ENCODE measurements around the gene ATXN3L. TPM values are rescaled to one million over a fixed set of nuclear protein-coding genes. Genes with fewer than 3 reads are reported as not detected.

ATXN3L gene
- total and polyA plus RNA-seq, 2 of the 8 experiments (the other 6 are each of a cell fraction or from before 2014, with no cell fraction given) = not detected

DNA sequence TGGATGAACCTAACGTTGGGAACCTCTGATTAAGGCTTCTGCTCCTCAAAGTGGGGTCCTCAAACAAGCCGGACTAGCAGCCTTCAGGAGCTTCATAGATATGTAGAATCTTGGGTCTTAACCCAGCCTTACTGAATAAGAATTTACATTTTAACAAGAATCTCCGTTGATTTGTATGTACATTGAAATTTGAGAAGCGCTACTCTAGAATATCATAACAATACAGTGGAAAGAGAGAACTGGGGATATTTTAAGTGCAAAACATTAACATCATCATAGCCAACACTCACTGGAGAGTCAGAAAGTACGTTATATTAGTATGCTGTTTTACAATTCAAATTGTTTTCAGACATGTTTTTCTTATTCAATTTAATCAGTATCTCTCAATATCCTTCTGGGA lies 31.2 kb downstream of the ATXN3L start:
- no peak overlapping the region for H2BK12ac ChIP-seq (ENCODE audit: low read depth, low read length)
- H3K14ac ChIP-seq (ENCODE audit: insufficient read length) = no peak overlapping the region
- H4K5ac ChIP-seq (ENCODE audit: insufficient read length, low read depth, low read length) = no peak overlapping the region
- ChIA-PET CTCF (ENCODE audit: partially characterized antibody) (no interaction called here), POLR2A (ENCODE audit: partially characterized antibody) (no interaction called here)
- no peaks in the 10 kb centered on the region for H3K9me3 ChIP-seq (ENCODE audit: insufficient read depth in 2 of 2, low read depth in 1 of 2, low read length in 1 of 2)
- no peaks in the 10 kb centered on the region for H3K79me2 ChIP-seq (ENCODE audit: control insufficient read depth in 1 of 2, insufficient read depth in 2 of 2, low read length in 2 of 2)
- H3K36me3 ChIP-seq (ENCODE audit: control insufficient read depth in 2 of 4, insufficient read depth in 4 of 4, low read length in 3 of 4) = no peaks in the 10 kb centered on the region; a peak in 1 of 8 replicates
- no peak overlapping the region for H3K9ac ChIP-seq (replicated peaks in 1 of 4; ENCODE audit: extremely low read depth in 1 of 4, low read depth in 3 of 4, low read length in 3 of 4)
- no peak overlapping the region for H2AK5ac ChIP-seq (ENCODE audit: low read depth, low read length)
- H2BK120ac ChIP-seq (replicated peaks; ENCODE audit: low read depth, low read length) = no peak overlapping the region
- no peak overlapping the region for H3K4me2 ChIP-seq (ENCODE audit: insufficient read depth in 1 of 2, low read depth in 2 of 2, low read length in 2 of 2)
- H4K20me1 ChIP-seq (replicated peaks in 1 of 2; ENCODE audit: control insufficient read depth in 1 of 2, insufficient read depth in 2 of 2, low read length in 2 of 2) = no peaks in the 10 kb centered on the region
- H3K23ac ChIP-seq (ENCODE audit: insufficient read length) = no peak overlapping the region
- WGBS, 2 experiments (ENCODE audit: extremely low coverage in 1 of 2, insufficient coverage in 1 of 2, insufficient read length in 1 of 2, insufficient replicate concordance in 2 of 2, low coverage in 1 of 2, low lambda C conversion rate in 2 of 2, missing lambda C conversion rate in 1 of 2) = 27% methylated on average over 5 of the region's 5 CpGs; no CpG with 5 or more reads in 1 of the 2 experiments
- no peak overlapping the region for H4K8ac ChIP-seq (ENCODE audit: extremely low read depth, insufficient read depth, low read length)
- H2BK5ac ChIP-seq (ENCODE audit: low read depth, low read length) = no peak overlapping the region
- H2BK20ac ChIP-seq (ENCODE audit: low read length) = no peak overlapping the region
- no peak overlapping the region for H3K4me3 ChIP-seq (ENCODE audit: extremely low read depth in 1 of 4, insufficient read depth in 2 of 4, low read depth in 3 of 4, low read length in 4 of 4)
- FAIRE-seq (no peak), DNase-seq (ENCODE audit: low read depth in 1 of 2, low spot score in 2 of 2) (no peak)
- H3K27me3 ChIP-seq (replicated peaks in 1 of 4; ENCODE audit: control insufficient read depth in 3 of 4, extremely low read depth in 1 of 4, insufficient read depth in 3 of 4, low read length in 3 of 4) = no peaks in the 10 kb centered on the region
- H3K4me1 ChIP-seq (replicated peaks in 1 of 4; ENCODE audit: control insufficient read depth in 3 of 4, insufficient read depth in 4 of 4, low read length in 3 of 4) = peaks cover 0 to 12% (median 7%) of the 10 kb centered on the region in 4 experiments; a peak in 6 of 7 replicates
- H3K18ac ChIP-seq (ENCODE audit: extremely low read depth, low read length) = no peak overlapping the region
- H3K27ac ChIP-seq (ENCODE audit: low read depth, low read length) = no peak overlapping the region
- no peak overlapping the region for H2BK15ac ChIP-seq (ENCODE audit: low read length)
- H2AFZ ChIP-seq (ENCODE audit: low read length) = no peak overlapping the region
- H3K23me2 ChIP-seq (ENCODE audit: low read depth, low read length) = no peaks in the 10 kb centered on the region
- H3K79me1 ChIP-seq (ENCODE audit: low read depth, low read length) = no peaks in the 10 kb centered on the region
- no peak overlapping the region for H4K91ac ChIP-seq (replicated peaks; ENCODE audit: insufficient read length, low read length)
- H3K56ac ChIP-seq (replicated peaks; ENCODE audit: insufficient read length, low read depth, low read length) = no peak overlapping the region
- no peak overlapping the region for H3K4ac ChIP-seq (replicated peaks; ENCODE audit: insufficient read length, low read depth, low read length)
- TF ChIP-seq SAP30 (IDR thresholded peaks at IDR 0.05; ENCODE audit: insufficient read depth, insufficient replicate concordance, low read length) (no peak), TBP (IDR thresholded peaks at IDR 0.05; ENCODE audit: low read depth, low read length) (no peak), RFX5 (IDR thresholded peaks at IDR 0.05; ENCODE audit: borderline replicate concordance, low read depth, low read length) (no peak), RAD21 (IDR thresholded peaks at IDR 0.05 in 1 of 2, conservative IDR thresholded peaks at IDR 0.05 in 1 of 2; ENCODE audit: low read depth in 2 of 2, low read length in 2 of 2) (no peak), RNF2 (IDR thresholded peaks at IDR 0.05; ENCODE audit: borderline replicate concordance, low read depth, low read length, missing control alignments, poor library complexity, severe bottlenecking) (no peak), GABPA (IDR thresholded peaks at IDR 0.05; ENCODE audit: borderline replicate concordance, insufficient read depth, low read length) (no peak), KDM4A (IDR thresholded peaks at IDR 0.05; ENCODE audit: low read depth, low read length, severe bottlenecking) (no peak), HDAC6 (IDR thresholded peaks at IDR 0.05; ENCODE audit: low read depth, low read length) (no peak), EZH2 (IDR thresholded peaks at IDR 0.05; ENCODE audit: low read depth, low read length, severe bottlenecking) (no peak), TAF1 (IDR thresholded peaks at IDR 0.05; ENCODE audit: low read depth, low read length) (no peak), TEAD4 (IDR thresholded peaks at IDR 0.05; ENCODE audit: low read depth, low read length) (no peak), JUN (IDR thresholded peaks at IDR 0.05; ENCODE audit: low read depth, low read length) (no peak), SRF (IDR thresholded peaks at IDR 0.05; ENCODE audit: low read depth, low read length) (no peak), NRF1 (IDR thresholded peaks at IDR 0.05; ENCODE audit: low read depth, low read length) (no peak)
